ENCODE measurements around the gene ACSM2B.
"Not testable (repeated sequence)": the region's sequence is repeated elsewhere in the genome, so short reads cannot be mapped to it uniquely, and the experiment has no call there.

The ACSM2B gene

DNA sequence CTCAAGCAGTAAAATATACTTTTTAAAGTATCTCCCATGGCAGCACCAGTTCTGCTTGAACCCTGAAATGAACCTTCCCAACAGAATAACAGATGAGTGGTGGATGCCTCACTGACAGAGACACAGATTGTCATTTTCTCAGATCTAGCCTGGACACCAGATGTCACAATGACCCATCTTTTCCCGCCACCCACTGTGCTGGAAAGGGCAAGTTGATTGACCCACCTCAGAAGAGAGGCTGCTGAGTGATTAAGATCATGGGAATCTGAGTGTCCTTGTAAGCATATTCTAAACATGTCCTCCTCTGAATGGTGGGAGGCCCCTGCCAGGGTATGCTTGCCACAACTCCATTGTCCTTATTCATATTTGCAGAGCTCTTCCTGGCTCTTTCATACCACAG lies 29.2 kb downstream of the ACSM2B start:
- H3K27me3 ChIP-seq (ENCODE audit: insufficient read depth, poor library complexity, severe bottlenecking); DNase-seq (ENCODE audit: low read depth in 1 of 2, low spot score in 1 of 2); H3K4me3 ChIP-seq (replicated peaks; ENCODE audit: insufficient read depth, low read length); H3K27ac ChIP-seq (replicated peaks): not testable (repeated sequence)

GRCh38 chr16:20546278-20546853 lies 29.8 kb downstream of the ACSM2B start:
- H3K4me3 ChIP-seq (replicated peaks; ENCODE audit: insufficient read depth, low read length); H3K27me3 ChIP-seq (ENCODE audit: insufficient read depth, poor library complexity, severe bottlenecking); DNase-seq (ENCODE audit: low read depth in 1 of 2, low spot score in 1 of 2); H3K27ac ChIP-seq (replicated peaks): not testable (repeated sequence)

GRCh38 chr16:20540603-20541316 lies 35.4 kb downstream of the ACSM2B start:
- DNase-seq (ENCODE audit: low read depth in 1 of 2, low spot score in 1 of 2); H3K27ac ChIP-seq (replicated peaks); H3K27me3 ChIP-seq (ENCODE audit: insufficient read depth, poor library complexity, severe bottlenecking): not testable (repeated sequence)

GRCh38 chr16:20538687-20539086 lies 37.5 kb downstream of the ACSM2B start:
- H3K4me3 ChIP-seq (replicated peaks; ENCODE audit: insufficient read depth, low read length) = no peak overlapping the region
- no peak for DNase-seq (ENCODE audit: low read depth in 1 of 2, low spot score in 1 of 2)
- H3K27me3 ChIP-seq (ENCODE audit: insufficient read depth, poor library complexity, severe bottlenecking) = no peaks in the 10 kb centered on the region
- H3K27ac ChIP-seq (replicated peaks) = no peak overlapping the region
- no peak for TF ChIP-seq REST (IDR thresholded peaks at IDR 0.05; ENCODE audit: insufficient replicate concordance, low read depth)
- no peak for TF ChIP-seq GABPA (IDR thresholded peaks at IDR 0.05; ENCODE audit: low read depth)
- no peak for TF ChIP-seq POLR2AphosphoS5 (IDR thresholded peaks at IDR 0.05; ENCODE audit: low read depth)
- no peak for TF ChIP-seq SPI1 (IDR thresholded peaks at IDR 0.05; ENCODE audit: borderline replicate concordance, low read depth)
- TF ChIP-seq, protein P1, sequence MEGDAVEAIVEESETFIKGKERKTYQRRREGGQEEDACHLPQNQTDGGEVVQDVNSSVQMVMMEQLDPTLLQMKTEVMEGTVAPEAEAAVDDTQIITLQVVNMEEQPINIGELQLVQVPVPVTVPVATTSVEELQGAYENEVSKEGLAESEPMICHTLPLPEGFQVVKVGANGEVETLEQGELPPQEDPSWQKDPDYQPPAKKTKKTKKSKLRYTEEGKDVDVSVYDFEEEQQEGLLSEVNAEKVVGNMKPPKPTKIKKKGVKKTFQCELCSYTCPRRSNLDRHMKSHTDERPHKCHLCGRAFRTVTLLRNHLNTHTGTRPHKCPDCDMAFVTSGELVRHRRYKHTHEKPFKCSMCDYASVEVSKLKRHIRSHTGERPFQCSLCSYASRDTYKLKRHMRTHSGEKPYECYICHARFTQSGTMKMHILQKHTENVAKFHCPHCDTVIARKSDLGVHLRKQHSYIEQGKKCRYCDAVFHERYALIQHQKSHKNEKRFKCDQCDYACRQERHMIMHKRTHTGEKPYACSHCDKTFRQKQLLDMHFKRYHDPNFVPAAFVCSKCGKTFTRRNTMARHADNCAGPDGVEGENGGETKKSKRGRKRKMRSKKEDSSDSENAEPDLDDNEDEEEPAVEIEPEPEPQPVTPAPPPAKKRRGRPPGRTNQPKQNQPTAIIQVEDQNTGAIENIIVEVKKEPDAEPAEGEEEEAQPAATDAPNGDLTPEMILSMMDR (IDR thresholded peaks at IDR 0.05; ENCODE audit: insufficient read depth, low read length) = no peak

More at GRCh38 chr16:20540603-20541316, 35.4 kb downstream of the ACSM2B start:
- H3K4me3 ChIP-seq (replicated peaks; ENCODE audit: insufficient read depth, low read length) = not testable (repeated sequence)

DNA sequence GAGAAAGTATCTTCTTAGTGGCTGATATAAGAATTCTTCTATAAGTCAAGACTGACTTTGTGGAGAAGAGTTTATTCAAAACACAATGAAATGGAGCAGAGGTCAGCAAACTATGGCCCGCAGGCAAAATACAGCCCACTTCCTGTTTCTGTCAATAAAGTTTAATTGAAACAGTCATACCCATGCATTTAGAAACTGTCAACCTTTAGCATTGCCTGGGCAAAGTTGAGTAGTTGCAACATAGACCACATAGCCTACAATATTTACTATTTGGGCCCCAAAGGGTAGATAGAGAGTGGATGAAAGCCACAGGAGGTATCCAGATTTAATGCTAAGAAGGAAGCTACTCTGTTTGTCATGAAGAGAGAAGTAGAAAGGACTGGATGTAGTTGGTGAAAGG lies 38.0 kb downstream of the ACSM2B start:
- H3K4me3 ChIP-seq (replicated peaks; ENCODE audit: insufficient read depth, low read length) = no peak overlapping the region
- no peaks in the 10 kb centered on the region for H3K27me3 ChIP-seq (ENCODE audit: insufficient read depth, poor library complexity, severe bottlenecking)
- DNase-seq (ENCODE audit: low read depth in 1 of 2, low spot score in 1 of 2) = no peak
- H3K27ac ChIP-seq (replicated peaks) = no peak overlapping the region
- no peak for TF ChIP-seq REST (IDR thresholded peaks at IDR 0.05; ENCODE audit: insufficient replicate concordance, low read depth)
- no peak for TF ChIP-seq GABPA (IDR thresholded peaks at IDR 0.05; ENCODE audit: low read depth)
- TF ChIP-seq POLR2AphosphoS5 (IDR thresholded peaks at IDR 0.05; ENCODE audit: low read depth) = no peak
- TF ChIP-seq, protein P1 (IDR thresholded peaks at IDR 0.05; ENCODE audit: insufficient read depth, low read length) = no peak
- no peak for TF ChIP-seq SPI1 (IDR thresholded peaks at IDR 0.05; ENCODE audit: borderline replicate concordance, low read depth)

DNA sequence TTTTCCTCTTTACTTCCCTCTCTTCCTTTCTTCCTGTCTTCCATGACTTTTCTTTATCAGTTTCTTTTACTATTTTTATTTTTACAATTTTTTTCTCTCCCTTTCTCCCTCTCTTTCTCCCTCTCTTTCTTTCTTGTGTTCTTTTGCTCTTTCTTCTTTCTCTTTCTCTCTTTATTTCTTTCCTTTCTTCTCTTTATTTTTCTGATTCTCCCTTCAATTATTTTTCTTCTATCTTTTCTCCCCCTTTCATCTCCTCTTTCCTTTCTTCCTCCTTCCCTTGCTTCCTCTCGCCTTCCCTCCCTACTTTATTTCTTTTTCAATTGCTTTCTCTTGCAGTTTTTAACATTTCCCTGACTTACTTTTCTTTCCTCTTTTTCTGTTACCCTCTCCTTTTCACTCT lies 39.5 kb downstream of the ACSM2B start:
- DNase-seq (ENCODE audit: low read depth in 1 of 2, low spot score in 1 of 2); H3K27ac ChIP-seq (replicated peaks); H3K27me3 ChIP-seq (ENCODE audit: insufficient read depth, poor library complexity, severe bottlenecking); H3K4me3 ChIP-seq (replicated peaks; ENCODE audit: insufficient read depth, low read length): not testable (repeated sequence)

- not testable (repeated sequence) for H3K4me3 ChIP-seq (replicated peaks; ENCODE audit: insufficient read depth, low read length); DNase-seq (ENCODE audit: low read depth in 1 of 2, low spot score in 1 of 2); H3K27me3 ChIP-seq (ENCODE audit: insufficient read depth, poor library complexity, severe bottlenecking)
These were observed 43.8 kb downstream of the ACSM2B start for GRCh38 chr16:20532284-20532792.

DNA sequence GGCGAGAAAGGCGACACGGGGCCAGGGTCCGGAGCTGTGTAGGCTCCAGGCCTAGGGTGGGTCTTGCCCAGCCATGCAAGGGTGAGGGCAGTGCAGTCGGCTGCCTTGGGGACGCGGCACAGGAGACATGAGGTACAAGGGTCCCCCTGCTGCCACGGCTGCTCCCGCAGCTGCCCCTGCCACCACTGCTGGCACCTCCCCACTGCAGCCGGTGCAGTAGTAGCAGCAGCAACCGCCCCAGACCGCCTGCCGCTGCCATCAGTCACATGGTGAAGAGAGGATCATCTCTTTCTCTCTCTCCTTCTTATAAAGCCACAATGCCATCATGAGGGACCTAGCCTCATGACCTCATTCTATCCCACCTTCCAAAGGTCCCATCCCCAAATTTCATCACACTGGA lies 44.4 kb downstream of the ACSM2B start:
- not testable (repeated sequence) for H3K27me3 ChIP-seq (ENCODE audit: insufficient read depth, poor library complexity, severe bottlenecking); DNase-seq (ENCODE audit: low read depth in 1 of 2, low spot score in 1 of 2); H3K4me3 ChIP-seq (replicated peaks; ENCODE audit: insufficient read depth, low read length); H3K27ac ChIP-seq (replicated peaks)

More at GRCh38 chr16:20532284-20532792, 43.8 kb downstream of the ACSM2B start:
- not testable (repeated sequence) for H3K27ac ChIP-seq (replicated peaks)

All from HL-60 (cell line).